Heart right ventricle (tissue), 16 donors: Measurements from ENCODE around the gene RBFOX2. TPM values are rescaled to one million over a fixed set of nuclear protein-coding genes. Genes with fewer than 3 reads are reported as not detected.
A peak's percentile ranks its signal among the peaks of the same experiment; 100 is the strongest.

Experiments
- ATAC-seq, 8 donors: fragments of 200-7000 bp; cut with Tn5 transposase; one replicate each; pipeline ENCODE4 v1.9.1; 2020; ENCODE audit warnings: mild to moderate bottlenecking in 8 of 8, moderate library complexity in 8 of 8, moderate number of reproducible peaks in 1 of 8
- DNase-seq, 2 donors: peaks; one replicate each; pipeline ENCODE4 v3.0.0-alpha.2; 2020
- H3K27ac ChIP-seq, 10 donors: fragments of 200-600 bp; sonication (generic) in 2 of 10; one replicate each; pipeline versions ENCODE4 v1.5.0 to v1.8.0; 2020 to 2022; ENCODE audit warnings: mild to moderate bottlenecking in 3 of 10
- H3K27me3 ChIP-seq, 7 donors: fragments of 200-600 bp; one replicate each; pipeline ENCODE4 v1.8.0; 2021 to 2022; ENCODE audit warnings: mild to moderate bottlenecking in 2 of 7
- H3K36me3 ChIP-seq, 9 donors: fragments of 200-600 bp; sonication (generic) in 1 of 9; one replicate each; pipeline versions ENCODE4 v1.5.0 to v1.8.0; 2020 to 2022; ENCODE audit warnings: mild to moderate bottlenecking in 2 of 9
- H3K4me1 ChIP-seq, 9 donors: fragments of 200-600 bp; sonication (generic) in 1 of 9; one replicate each; pipeline versions ENCODE4 v1.5.0 to v1.8.0; 2020 to 2022; ENCODE audit warnings: mild to moderate bottlenecking in 4 of 9
- H3K4me3 ChIP-seq, 10 donors: fragments of 200-600 bp; sonication (generic) in 2 of 10; one replicate each; pipeline versions ENCODE4 v1.5.0 to v1.8.0; 2020 to 2022; ENCODE audit warnings: mild to moderate bottlenecking in 7 of 10, moderate library complexity in 2 of 10
- H3K9me3 ChIP-seq, 11 donors: fragments of 200-600 bp in 10 of 11; sonication (generic) in 2 of 11; one replicate each; pipeline versions ENCODE4 v1.5.0 to v1.8.0; 2013 to 2022; ENCODE audit warnings: mild to moderate bottlenecking in 2 of 11, control low read depth in 1 of 11, moderate library complexity in 1 of 11
- CTCF ChIP-seq, 9 donors: fragments of 200-600 bp; sonication (generic) in 2 of 9; IDR thresholded peaks; one replicate each; pipeline versions ENCODE4 v1.5.0 to v1.8.0; 2021 to 2022; ENCODE audit warnings: antibody characterized with exemption in 9 of 9, mild to moderate bottlenecking in 5 of 9, moderate library complexity in 1 of 9
- WGBS, 2 donors: extraction: QIAGEN DNeasy Blood & Tissue Kit; methylation state at CpG; one replicate each; pipeline ENCODE4 v1.1.7; 2013; ENCODE audit warnings: inconsistent platforms in 1 of 2; 5-methylcytosine and 5-hydroxymethylcytosine counted together
- intact Hi-C, 10 donors: fragments of 100-400 bp; cut with DNase I; formaldehyde crosslinking; loops; one replicate each; pipeline versions ENCODE4 v1.11.1 to v1.14.2; 2022
- polyA plus RNA-seq, 2 donors: library from polyadenylated mRNA; stranded (reverse); fragments of 200-250 nt; gene quantifications; one replicate each; pipeline ENCODE4 v1.2.3, GENCODE V29; 2013
- total RNA-seq, 10 donors: library from RNA; stranded (reverse); fragmentation: NEBNext Ultra II Directional in 3 of 10; extraction: Animal tissue kit (Norgen Biotek cat#: 25700) in 3 of 10; gene quantifications; one replicate each; pipeline versions ENCODE4 v1.2.1 to v1.2.4, GENCODE V29; 2021 to 2023
- donor health status: Arrhythmogenic right ventricular cardiomyopathy.
- donor health status: ischemic (EF 13 %, LVEDD 7.1; RV severe dilation, severe dysfunction).
- donor health status: healthy with polysubstance abuse.
- donor health status: DM: no; HTN: yes; CAD: no.
- donor health status: DM: no; HTN: no; CAD: no.
- donor health status: ischemic (EF 25% LVEDD 6.9; RV normal size, moderate dysfunction).
- donor health status: ischemic (EF 25% LVEDD 5.7; RV mildly dilated, moderate dysfunction).
- donor health status: healthy.
- donor health status: DM: yes; HTN: yes; CAD: no.
- donor health status: Ischemic cardiomyopathy.
- donor health status: ischemic (EF 35%, LVEDD 5.7; RV mildly dilated, moderate dysfunction).
- donor health status: nonischemic (EF 11% LVEDD 7.7; RV severe dilation, severe dysfunction).
- donor health status: DM: yes; HTN: yes; CAD: no.
- donor health status: PGD.
- donor health status: ischemic (EF 29% LVEDD 5.4; RV normal size, mild dysfunction).
- donor health status: nonischemic (EF 23%, LVEDD 6.1; RV moderate dilation, normal function).

RBFOX2 gene
- total and polyA plus RNA-seq, 12 donors: 18.0 to 105 (median 90.4) TPM

GRCh38 chr22:36017651-36018091 is 11.0 kb downstream of the RBFOX2 start:
- Histone ChIP-seq H3K4me3 (no peak overlapping the region), H3K9me3 (no peaks in the 10 kb centered on the region), H3K36me3 (no peaks in the 10 kb centered on the region), H3K27me3 (no peaks in the 10 kb centered on the region), H3K4me1 (peaks cover 4 to 77% (median 54%) of the 10 kb centered on the region in 9 donors), H3K27ac (peak overlapping the region in 1 of 10 donors; percentile 35)
- no peak for TF ChIP-seq CTCF (IDR thresholded peaks at IDR 0.05)
- peak in 1 of 8 donors; percentile 38 for ATAC-seq
- intact Hi-C loops: loop anchor here in 2 of 10 donors (5.0 kb wide), 2 partner anchors 40 to 75 kb away; no protein-coding TSS in a partner anchor
- WGBS, 2 donors: 60 to 61% methylated on average over 3 of the region's 3 CpGs
- no peak for DNase-seq

- peaks cover 0 to 77% (median 45%) of the 10 kb centered on the region in 9 donors for H3K4me1 ChIP-seq
These were observed 11.9 kb downstream of the RBFOX2 start for GRCh38 chr22:36016684-36017083.

GRCh38 chr22:36015811-36016529 is 12.7 kb downstream of the RBFOX2 start:
- 63 to 66% methylated on average over 2 of the region's 2 CpGs for WGBS, 2 donors
- Histone ChIP-seq H3K36me3 (no peaks in the 10 kb centered on the region), H3K4me1 (peaks cover 0 to 79% (median 49%) of the 10 kb centered on the region in 9 donors), H3K9me3 (no peaks in the 10 kb centered on the region), H3K27me3 (no peaks in the 10 kb centered on the region), H3K27ac (peak overlapping the region in 6 of 10 donors; percentile 23 to 63 (median 28)), H3K4me3 (no peak overlapping the region)
- ATAC-seq (peak in 3 of 8 donors; percentile 47 to 51 (median 51)), DNase-seq (no peak)
- no peak for TF ChIP-seq CTCF (IDR thresholded peaks at IDR 0.05)
- intact Hi-C loops: loop anchor here in 2 of 10 donors (5.0 kb wide), 2 partner anchors 39 to 74 kb away; no protein-coding TSS in a partner anchor

More at GRCh38 chr22:36016684-36017083, 11.9 kb downstream of the RBFOX2 start:
- Histone ChIP-seq H3K27ac (peak overlapping the region in 5 of 10 donors; percentile 25 to 63 (median 33)), H3K27me3 (no peaks in the 10 kb centered on the region), H3K4me3 (no peak overlapping the region), H3K9me3 (no peaks in the 10 kb centered on the region), H3K36me3 (no peaks in the 10 kb centered on the region)
- WGBS, 2 donors: 28 to 36% methylated on average over 2 of the region's 2 CpGs
- no peak for TF ChIP-seq CTCF (IDR thresholded peaks at IDR 0.05)
- intact Hi-C loops: loop anchor here in 2 of 10 donors (5.0 kb wide), 2 partner anchors 39 to 74 kb away; no protein-coding TSS in a partner anchor
- DNase-seq: no peak
- peak in 2 of 8 donors; percentile 29 to 35 for ATAC-seq

- Histone ChIP-seq H3K27ac (peak overlapping the region in 4 of 10 donors; percentile 27 to 63 (median 28)), H3K4me1 (peaks cover 0 to 86% (median 51%) of the 10 kb centered on the region in 9 donors)
These were observed 13.3 kb downstream of the RBFOX2 start for GRCh38 chr22:36015155-36015810.

More at GRCh38 chr22:36015155-36015810, 13.3 kb downstream of the RBFOX2 start:
- WGBS, 2 donors: 70 to 74% methylated on average over 4 of the region's 4 CpGs
- no peak for DNase-seq
- ATAC-seq: no peak
- H3K27me3 ChIP-seq: no peaks in the 10 kb centered on the region
- H3K36me3 ChIP-seq: no peaks in the 10 kb centered on the region
- no peaks in the 10 kb centered on the region for H3K9me3 ChIP-seq
- TF ChIP-seq CTCF (IDR thresholded peaks at IDR 0.05): no peak
- intact Hi-C loops: loop anchor here in 2 of 10 donors (5.0 kb wide), 2 partner anchors 38 to 73 kb away; no protein-coding TSS in a partner anchor
- no peak overlapping the region for H3K4me3 ChIP-seq
